Kidney epithelial cell (primary cell): ENCODE results near the gene CSF3. TPM values are rescaled to one million over a fixed set of nuclear protein-coding genes. Genes with fewer than 3 reads are reported as not detected.

Experiments used
- DNase-seq: peaks from one replicate; pipeline ENCODE4 v3.0.0-alpha.2; 2010; ENCODE audit warnings: low read depth
- H3K27me3 ChIP-seq: 2 replicates; pipeline ENCODE4 v1.6.0; 2011; ENCODE audit warnings: low read length; ENCODE audit not compliant: control insufficient read depth, insufficient read depth
- H3K36me3 ChIP-seq: 2 replicates; pipeline ENCODE4 v1.5.1; 2011; ENCODE audit warnings: low read length; ENCODE audit not compliant: control insufficient read depth, insufficient read depth
- H3K4me3 ChIP-seq: 2 replicates; pipeline ENCODE4 v1.5.1; 2011; ENCODE audit warnings: low read depth, mild to moderate bottlenecking, control low read depth, low read length
- CTCF ChIP-seq: IDR thresholded peaks from 2 replicates; pipeline ENCODE4 v1.5.1; 2011; ENCODE audit warnings: mild to moderate bottlenecking, moderate library complexity, low read length, control low read depth, inconsistent platforms; ENCODE audit not compliant: insufficient read depth, poor library complexity, severe bottlenecking
- total RNA-seq: library from RNA; depleted of rRNA; stranded (reverse); fragments of >200 nt; gene quantifications from 2 replicates; pipeline ENCODE4 v1.2.3, GENCODE V29; 2015

The CSF3 gene
- total RNA-seq, 1 donor from 2014 or later: not detected

- peak within 1 kb of the TSS; percentile 94 for H3K4me3 ChIP-seq
- H3K27me3 ChIP-seq: peaks cover 16% of the 10 kb centered on the region
- H3K36me3 ChIP-seq: no peaks in the 10 kb centered on the region
- no peak for DNase-seq
- TF ChIP-seq CTCF: no peak
Observed at GRCh38 chr17:40062329-40063186, 47.3 kb downstream of the CSF3 start, which contains the start of gene THRA. THRA (plus strand) TSS chr17:40062965; CDS start chr17:40074489, 11,524 bp downstream.

- no peaks in the 10 kb centered on the region for H3K36me3 ChIP-seq
- H3K4me3 ChIP-seq: peak overlapping the region; percentile 94
- peaks cover 16% of the 10 kb centered on the region for H3K27me3 ChIP-seq
- no peak for DNase-seq
- no peak for TF ChIP-seq CTCF
Observed at GRCh38 chr17:40063187-40063771, 48.0 kb downstream of the CSF3 start.

GRCh38 chr17:40063901-40064531 is 48.8 kb downstream of the CSF3 start:
- no peak for TF ChIP-seq CTCF
- peak overlapping the region; percentile 94 for H3K4me3 ChIP-seq
- peaks cover 16% of the 10 kb centered on the region for H3K27me3 ChIP-seq
- no peaks in the 10 kb centered on the region for H3K36me3 ChIP-seq
- no peak for DNase-seq

- TF ChIP-seq CTCF: no peak
- DNase-seq: no peak
- Histone ChIP-seq H3K36me3 (no peaks in the 10 kb centered on the region), H3K27me3 (peaks cover 16% of the 10 kb centered on the region), H3K4me3 (peak overlapping the region; percentile 8)
Observed at GRCh38 chr17:40064971-40065768, 49.9 kb downstream of the CSF3 start.

GRCh38 chr17:40065769-40066510 is 50.7 kb downstream of the CSF3 start:
- H3K36me3 ChIP-seq: no peaks in the 10 kb centered on the region
- H3K4me3 ChIP-seq: no peak overlapping the region
- no peak for DNase-seq
- peaks cover 15% of the 10 kb centered on the region for H3K27me3 ChIP-seq
- no peak for TF ChIP-seq CTCF
